GM12878 (cell line): Measurements from ENCODE around the gene CACNA1G. TPM values are rescaled to one million over a fixed set of nuclear protein-coding genes. Genes with fewer than 3 reads are reported as not detected.

Experiments
- HDAC2 ChIP-seq: fragments of 200-600 bp; sonication (generic); IDR thresholded peaks from 2 replicates; pipeline ENCODE4 v1.6.1; 2017
- IKZF1 ChIP-seq: fragments of 450-650 bp; conservative IDR thresholded peaks from 2 replicates; pipeline ENCODE4 v1.6.1; 2017; ENCODE audit warnings: antibody characterized with exemption, mild to moderate bottlenecking
- MEF2B ChIP-seq: fragments of 450-650 bp; IDR thresholded peaks from 2 replicates; pipeline ENCODE4 v1.6.1; 2018; ENCODE audit warnings: mild to moderate bottlenecking, moderate library complexity; ENCODE audit not compliant: partially characterized antibody, poor library complexity, severe bottlenecking
- NFYB ChIP-seq: IDR thresholded peaks from 2 replicates; pipeline ENCODE4 v1.6.1; 2011; ENCODE audit warnings: low read depth, mild to moderate bottlenecking, low read length, improper control_type of control experiment, moderate library complexity; ENCODE audit not compliant: insufficient read depth
- NR2C1 ChIP-seq: fragments of 450-650 bp; IDR thresholded peaks from 2 replicates; pipeline ENCODE4 v1.6.1; 2017; ENCODE audit warnings: antibody characterized with exemption, mild to moderate bottlenecking, moderate library complexity
- REST ChIP-seq: IDR thresholded peaks from 2 replicates; pipeline ENCODE4 v1.6.1; 2012; ENCODE audit warnings: mild to moderate bottlenecking, low read depth, low read length
- SREBF2 ChIP-seq: IDR thresholded peaks from 2 replicates; pipeline ENCODE4 v1.6.1; 2012; ENCODE audit warnings: mild to moderate bottlenecking, low read length
- TARDBP ChIP-seq: IDR thresholded peaks from 2 replicates; pipeline ENCODE4 v1.6.1; 2016; ENCODE audit warnings: borderline replicate concordance
- ZBTB4 ChIP-seq: fragments of 450-650 bp; formaldehyde crosslinking; IDR thresholded peaks from 2 replicates; pipeline ENCODE4 v1.4.0; 2022; ENCODE audit warnings: mild to moderate bottlenecking, moderate library complexity
- ZNF687 ChIP-seq: fragments of 450-650 bp; IDR thresholded peaks from 2 replicates; pipeline ENCODE4 v1.6.1; 2017; ENCODE audit warnings: mild to moderate bottlenecking, moderate library complexity
- polyA plus RNA-seq, 11 experiments: library from polyadenylated mRNA; depleted of rRNA in 4 of 11; unstranded in 6 of 11; stranded (reverse) in 5 of 11; fragments of >200 nt; fragmentation: Nextera tagmentation in 4 of 11; fragmentation: Illumina TruSeq in 1 of 11; extraction: Ambion mirVana in 4 of 11; extraction: Trizol in 1 of 11; gene quantifications; 1 replicate in 1 of 11; 2 replicates in 10 of 11; pipeline versions ENCODE4 v1.2.1 to v1.2.3, GENCODE V29; 2011 to 2016; ENCODE audit warnings: inconsistent platforms in 2 of 11, missing spikeins in 2 of 11, low read depth in 1 of 11
- total RNA-seq, 4 experiments: library from RNA; depleted of rRNA in 3 of 4; stranded (reverse); fragments of >200 nt in 3 of 4; fragmentation: Illumina TruSeq in 1 of 4; extraction: Trizol in 1 of 4; gene quantifications; 2 replicates each; pipeline versions ENCODE4 v1.2.1 to v1.2.3, GENCODE V29; 2013 to 2021

The CACNA1G gene
- total and polyA plus RNA-seq, 10 of the 15 experiments (the other 5 are each of a cell fraction or from before 2014, with no cell fraction given), result 0.03 to 0.15 TPM; not detected in 8

DNA sequence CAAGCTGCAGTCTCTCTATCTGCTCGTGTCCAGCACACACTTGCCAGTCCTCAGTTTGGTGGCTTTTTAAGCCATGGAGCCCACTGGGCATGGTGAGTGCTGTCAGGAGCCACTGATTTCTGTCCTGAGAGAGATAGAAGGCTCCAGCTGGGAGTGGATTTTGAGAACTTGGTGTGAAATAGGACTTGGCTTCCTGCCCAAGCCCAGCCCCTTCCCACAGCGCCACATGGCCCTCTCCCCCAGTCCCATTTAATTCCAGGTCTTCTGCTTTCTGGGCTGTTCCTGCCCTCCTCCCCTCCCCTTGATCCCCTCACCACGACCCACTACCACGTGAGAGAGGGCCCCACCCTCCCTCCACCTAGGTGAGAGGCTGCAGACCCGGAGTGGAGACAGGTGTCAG, 59.7 kb downstream of the CACNA1G start (continued):
- TF ChIP-seq NR2C1, result no peak
- no peak for TF ChIP-seq ZNF687
- no peak for TF ChIP-seq NFYB
- TF ChIP-seq MEF2B, result no peak
- no peak for TF ChIP-seq ZBTB4 (CRISPR knock-in tag)
- no peak for TF ChIP-seq IKZF1
- no peak for TF ChIP-seq HDAC2
- TF ChIP-seq SREBF2, result no peak
- no peak for TF ChIP-seq TARDBP
- TF ChIP-seq REST, result no peak
